ENCODE results near the gene RASSF4. TPM values are rescaled to one million over a fixed set of nuclear protein-coding genes. Genes with fewer than 3 reads are reported as not detected.

RASSF4 gene
- total and polyA plus RNA-seq, 9 of the 15 experiments (the other 6 are each of a cell fraction or from before 2014, with no cell fraction given): 0.01 to 0.62 (median 0.11) TPM; not detected in 3

- TF ChIP-seq ZNF445 (CRISPR knock-in tag; IDR thresholded peaks at IDR 0.05; ENCODE audit: low read depth) (no peak), BCL6 (CRISPR knock-in tag; IDR thresholded peaks at IDR 0.05) (no peak), SFPQ (IDR thresholded peaks at IDR 0.05; ENCODE audit: low read depth, low read length) (no peak), MTA1 (IDR thresholded peaks at IDR 0.05; ENCODE audit: borderline replicate concordance) (no peak), SMARCE1 (IDR thresholded peaks at IDR 0.05) (no peak), GABPA (tag; conservative IDR thresholded peaks at IDR 0.05; ENCODE audit: low read depth) (0 out of 2 replicates have a peak, but pooled peaks have one; percentile 11), SMAD2 (IDR thresholded peaks at IDR 0.05; ENCODE audit: low read depth, low read length) (no peak), SMARCA5 (IDR thresholded peaks at IDR 0.05) (peak; percentile 71), ZNF184 (CRISPR knock-in tag; IDR thresholded peaks at IDR 0.05) (no peak), ZBTB49 (CRISPR knock-in tag; IDR thresholded peaks at IDR 0.05; ENCODE audit: borderline replicate concordance) (no peak), MCM5 (IDR thresholded peaks at IDR 0.05; ENCODE audit: low read depth) (0 out of 2 replicates have a peak, but pooled peaks have one; percentile 46), AFF1 (IDR thresholded peaks at IDR 0.05; ENCODE audit: low read depth in 1 of 2, partially characterized antibody in 2 of 2) (no peak), ZBTB8A (IDR thresholded peaks at IDR 0.05; ENCODE audit: partially characterized antibody) (no peak), HDGF (IDR thresholded peaks at IDR 0.05) (no peak), NFATC3 (IDR thresholded peaks at IDR 0.05) (no peak), MXD1 (CRISPR knock-in tag; IDR thresholded peaks at IDR 0.05; ENCODE audit: borderline replicate concordance, poor library complexity, severe bottlenecking) (no peak), BACH1 (tag; IDR thresholded peaks at IDR 0.05) (no peak), RAD51 (IDR thresholded peaks at IDR 0.05; ENCODE audit: borderline replicate concordance, low read depth) (no peak)
Measured at GRCh38 chr10:44968500-44969400, 9.1 kb downstream of the RASSF4 start (continued).
